ENCODE data around the gene ZNF319.

The ZNF319 gene

DNA sequence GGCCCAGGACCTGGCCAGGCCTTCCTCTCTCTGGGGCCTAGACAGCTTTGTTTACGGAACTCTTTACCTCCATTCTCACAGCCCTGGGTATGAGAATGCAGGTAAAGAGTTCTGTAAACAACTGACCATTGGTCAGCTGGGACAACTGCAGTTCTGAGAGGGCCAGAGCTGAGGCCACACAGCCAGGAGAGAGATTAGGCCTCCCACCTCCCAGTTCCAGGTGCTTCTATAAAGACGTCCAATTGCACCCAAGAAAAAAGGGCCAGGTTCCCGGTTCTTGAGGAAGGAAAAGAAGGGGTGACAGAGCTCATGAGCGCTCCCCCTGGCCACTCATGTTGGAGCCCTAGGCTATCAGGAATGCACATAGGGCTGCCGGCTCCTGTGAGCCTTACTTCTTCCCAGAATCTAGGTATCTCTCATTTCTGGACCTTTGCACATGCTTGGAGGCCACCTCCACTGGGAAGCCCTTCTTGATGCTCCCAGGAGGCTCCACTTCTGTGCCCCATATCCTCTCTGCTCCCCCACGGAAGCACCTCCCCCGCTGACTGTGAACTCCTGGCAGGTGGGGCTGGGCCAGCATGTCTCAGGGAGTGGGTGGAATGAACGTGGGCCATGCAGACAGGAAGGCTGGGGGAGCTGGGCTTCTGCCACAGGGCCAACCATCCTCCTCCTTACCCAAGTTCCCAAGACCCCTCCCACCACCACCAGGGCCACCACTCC, 42.6 kb downstream of the ZNF319 start:
- no peak for TF ChIP-seq EZH2 (IDR thresholded peaks at IDR 0.05; ENCODE audit: borderline replicate concordance, low read depth, low read length, severe bottlenecking)
- H2AFZ ChIP-seq (ENCODE audit: low read depth, low read length), result no peak overlapping the region
- ATAC-seq (ENCODE audit: insufficient read depth, low read depth) (no peak), DNase-seq (no peak)
- H3K27me3 ChIP-seq (ENCODE audit: insufficient read depth, low read length, poor library complexity), result no peaks in the 10 kb centered on the region
- H3K36me3 ChIP-seq (ENCODE audit: insufficient read depth, low read length), result no peaks in the 10 kb centered on the region
- H3K9me3 ChIP-seq (ENCODE audit: insufficient read depth, low read length, severe bottlenecking), result no peaks in the 10 kb centered on the region
- no peaks in the 10 kb centered on the region for H3K4me1 ChIP-seq (ENCODE audit: insufficient read depth, low read length)
- no peaks in the 10 kb centered on the region for H3K79me2 ChIP-seq (ENCODE audit: insufficient read depth, low read length)
- H3K4me3 ChIP-seq (ENCODE audit: low read depth in 1 of 2, low read length in 2 of 2), result no peak overlapping the region
- no peaks in the 10 kb centered on the region; the same call in 1 of the 2 replicates for H4K20me1 ChIP-seq (ENCODE audit: insufficient read depth, low read length)
- H3K27ac ChIP-seq (ENCODE audit: low read length), result no peak overlapping the region
- H3K4me2 ChIP-seq (ENCODE audit: insufficient read depth, low read length), result no peak overlapping the region
- no peak overlapping the region for H3K9ac ChIP-seq (ENCODE audit: low read depth, low read length)

GRCh38 chr16:57956924-57957672, 43.4 kb downstream of the ZNF319 start:
- Histone ChIP-seq H3K79me2 (ENCODE audit: insufficient read depth, low read length) (no peaks in the 10 kb centered on the region), H3K4me3 (ENCODE audit: low read depth in 1 of 2, low read length in 2 of 2) (no peak overlapping the region), H3K27me3 (ENCODE audit: insufficient read depth, low read length, poor library complexity) (no peaks in the 10 kb centered on the region), H3K4me2 (ENCODE audit: insufficient read depth, low read length) (no peak overlapping the region), H3K36me3 (ENCODE audit: insufficient read depth, low read length) (no peaks in the 10 kb centered on the region), H3K27ac (ENCODE audit: low read length) (no peak overlapping the region), H3K4me1 (ENCODE audit: insufficient read depth, low read length) (no peaks in the 10 kb centered on the region), H2AFZ (ENCODE audit: low read depth, low read length) (no peak overlapping the region), H3K9ac (ENCODE audit: low read depth, low read length) (no peak overlapping the region), H4K20me1 (ENCODE audit: insufficient read depth, low read length) (no peaks in the 10 kb centered on the region; the same call in 1 of the 2 replicates), H3K9me3 (ENCODE audit: insufficient read depth, low read length, severe bottlenecking) (no peaks in the 10 kb centered on the region)
- TF ChIP-seq, protein P1, sequence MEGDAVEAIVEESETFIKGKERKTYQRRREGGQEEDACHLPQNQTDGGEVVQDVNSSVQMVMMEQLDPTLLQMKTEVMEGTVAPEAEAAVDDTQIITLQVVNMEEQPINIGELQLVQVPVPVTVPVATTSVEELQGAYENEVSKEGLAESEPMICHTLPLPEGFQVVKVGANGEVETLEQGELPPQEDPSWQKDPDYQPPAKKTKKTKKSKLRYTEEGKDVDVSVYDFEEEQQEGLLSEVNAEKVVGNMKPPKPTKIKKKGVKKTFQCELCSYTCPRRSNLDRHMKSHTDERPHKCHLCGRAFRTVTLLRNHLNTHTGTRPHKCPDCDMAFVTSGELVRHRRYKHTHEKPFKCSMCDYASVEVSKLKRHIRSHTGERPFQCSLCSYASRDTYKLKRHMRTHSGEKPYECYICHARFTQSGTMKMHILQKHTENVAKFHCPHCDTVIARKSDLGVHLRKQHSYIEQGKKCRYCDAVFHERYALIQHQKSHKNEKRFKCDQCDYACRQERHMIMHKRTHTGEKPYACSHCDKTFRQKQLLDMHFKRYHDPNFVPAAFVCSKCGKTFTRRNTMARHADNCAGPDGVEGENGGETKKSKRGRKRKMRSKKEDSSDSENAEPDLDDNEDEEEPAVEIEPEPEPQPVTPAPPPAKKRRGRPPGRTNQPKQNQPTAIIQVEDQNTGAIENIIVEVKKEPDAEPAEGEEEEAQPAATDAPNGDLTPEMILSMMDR (IDR thresholded peaks at IDR 0.05; ENCODE audit: borderline replicate concordance, extremely low read depth, low read length, poor library complexity, severe bottlenecking), result no peak
- no peak for TF ChIP-seq EZH2 (IDR thresholded peaks at IDR 0.05; ENCODE audit: borderline replicate concordance, low read depth, low read length, severe bottlenecking)
- ATAC-seq (ENCODE audit: insufficient read depth, low read depth) (no peak), DNase-seq (no peak)

DNA sequence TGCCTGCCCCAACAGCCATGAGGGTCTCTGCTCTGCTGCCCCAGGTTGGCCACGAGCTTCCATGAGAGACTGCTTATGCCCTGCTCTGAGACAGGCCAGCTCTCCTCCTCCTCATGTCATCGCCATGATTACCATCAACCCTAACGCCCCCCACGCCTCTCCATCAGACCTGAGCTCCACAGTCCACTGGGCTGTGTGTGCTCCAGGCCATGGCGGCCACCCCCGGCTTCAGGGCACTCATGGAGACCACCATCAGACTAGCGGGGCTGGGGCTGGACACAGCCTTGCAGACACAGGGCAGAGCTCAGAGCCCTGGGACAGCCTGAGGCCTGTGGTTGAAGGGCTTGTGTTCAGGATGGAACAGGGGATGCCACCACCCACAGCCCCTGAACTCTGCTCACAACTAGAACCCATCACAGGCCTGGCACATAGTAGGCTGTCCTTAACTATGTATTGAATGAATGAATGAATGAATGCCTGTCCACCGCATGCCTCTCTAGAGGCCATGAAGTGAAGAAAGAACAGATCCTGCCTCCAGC, 44.1 kb downstream of the ZNF319 start:
- Histone ChIP-seq H3K4me3 (ENCODE audit: low read depth in 1 of 2, low read length in 2 of 2) (no peak overlapping the region), H3K27ac (ENCODE audit: low read length) (no peak overlapping the region), H3K79me2 (ENCODE audit: insufficient read depth, low read length) (no peaks in the 10 kb centered on the region), H4K20me1 (ENCODE audit: insufficient read depth, low read length) (no peaks in the 10 kb centered on the region), H3K9me3 (ENCODE audit: insufficient read depth, low read length, severe bottlenecking) (no peaks in the 10 kb centered on the region), H3K4me2 (ENCODE audit: insufficient read depth, low read length) (no peak overlapping the region), H3K36me3 (ENCODE audit: insufficient read depth, low read length) (no peaks in the 10 kb centered on the region), H3K27me3 (ENCODE audit: insufficient read depth, low read length, poor library complexity) (no peaks in the 10 kb centered on the region), H3K4me1 (ENCODE audit: insufficient read depth, low read length) (no peaks in the 10 kb centered on the region), H2AFZ (ENCODE audit: low read depth, low read length) (no peak overlapping the region), H3K9ac (ENCODE audit: low read depth, low read length) (no peak overlapping the region)
- ATAC-seq (ENCODE audit: insufficient read depth, low read depth), result no peak
- no peak for DNase-seq
- no peak for TF ChIP-seq EZH2 (IDR thresholded peaks at IDR 0.05; ENCODE audit: borderline replicate concordance, low read depth, low read length, severe bottlenecking)
- TF ChIP-seq, protein P1 (IDR thresholded peaks at IDR 0.05; ENCODE audit: borderline replicate concordance, extremely low read depth, low read length, poor library complexity, severe bottlenecking), result no peak
